Measurements from ENCODE around the gene AKT1. TPM values are rescaled to one million over a fixed set of nuclear protein-coding genes. Genes with fewer than 3 reads are reported as not detected.
"Not testable (repeated sequence)": the region's sequence is repeated elsewhere in the genome, so short reads cannot be mapped to it uniquely, and the experiment has no call there.

Gene AKT1
- total and polyA plus RNA-seq, 2 experiments from 2014 or later, result 19.2 to 78.7 TPM

- H3K4me3 Mint-ChIP-seq, result no peak overlapping the region
- H3K27me3 Mint-ChIP-seq (ENCODE audit: insufficient read depth, low read depth, poor library complexity), result peaks cover 12% of the 10 kb centered on the region
- Histone ChIP-seq H3K36me3 (ENCODE audit: insufficient read depth) (no peaks in the 10 kb centered on the region), H3K4me3 (no peak overlapping the region), H2AFZ (no peak overlapping the region), H3K4me1 (ENCODE audit: insufficient read depth) (peaks cover 6% of the 10 kb centered on the region; the same call in 1 of the 2 replicates), H4K20me1 (replicated peaks; ENCODE audit: insufficient read depth) (no peaks in the 10 kb centered on the region), H3F3A (replicated peaks; ENCODE audit: low read depth) (no peaks in the 10 kb centered on the region; the same call in 1 of the 2 replicates), H3K27ac (ENCODE audit: low read depth) (no peak overlapping the region), H3K9me2 (ENCODE audit: insufficient read depth) (no peaks in the 10 kb centered on the region), H3K79me2 (replicated peaks; ENCODE audit: insufficient read depth) (no peaks in the 10 kb centered on the region), H3K27me3 (ENCODE audit: insufficient read depth) (no peaks in the 10 kb centered on the region), H3K4me2 (no peak overlapping the region)
- no peak for TF ChIP-seq ETS1 (IDR thresholded peaks at IDR 0.05)
- TF ChIP-seq, protein P1, sequence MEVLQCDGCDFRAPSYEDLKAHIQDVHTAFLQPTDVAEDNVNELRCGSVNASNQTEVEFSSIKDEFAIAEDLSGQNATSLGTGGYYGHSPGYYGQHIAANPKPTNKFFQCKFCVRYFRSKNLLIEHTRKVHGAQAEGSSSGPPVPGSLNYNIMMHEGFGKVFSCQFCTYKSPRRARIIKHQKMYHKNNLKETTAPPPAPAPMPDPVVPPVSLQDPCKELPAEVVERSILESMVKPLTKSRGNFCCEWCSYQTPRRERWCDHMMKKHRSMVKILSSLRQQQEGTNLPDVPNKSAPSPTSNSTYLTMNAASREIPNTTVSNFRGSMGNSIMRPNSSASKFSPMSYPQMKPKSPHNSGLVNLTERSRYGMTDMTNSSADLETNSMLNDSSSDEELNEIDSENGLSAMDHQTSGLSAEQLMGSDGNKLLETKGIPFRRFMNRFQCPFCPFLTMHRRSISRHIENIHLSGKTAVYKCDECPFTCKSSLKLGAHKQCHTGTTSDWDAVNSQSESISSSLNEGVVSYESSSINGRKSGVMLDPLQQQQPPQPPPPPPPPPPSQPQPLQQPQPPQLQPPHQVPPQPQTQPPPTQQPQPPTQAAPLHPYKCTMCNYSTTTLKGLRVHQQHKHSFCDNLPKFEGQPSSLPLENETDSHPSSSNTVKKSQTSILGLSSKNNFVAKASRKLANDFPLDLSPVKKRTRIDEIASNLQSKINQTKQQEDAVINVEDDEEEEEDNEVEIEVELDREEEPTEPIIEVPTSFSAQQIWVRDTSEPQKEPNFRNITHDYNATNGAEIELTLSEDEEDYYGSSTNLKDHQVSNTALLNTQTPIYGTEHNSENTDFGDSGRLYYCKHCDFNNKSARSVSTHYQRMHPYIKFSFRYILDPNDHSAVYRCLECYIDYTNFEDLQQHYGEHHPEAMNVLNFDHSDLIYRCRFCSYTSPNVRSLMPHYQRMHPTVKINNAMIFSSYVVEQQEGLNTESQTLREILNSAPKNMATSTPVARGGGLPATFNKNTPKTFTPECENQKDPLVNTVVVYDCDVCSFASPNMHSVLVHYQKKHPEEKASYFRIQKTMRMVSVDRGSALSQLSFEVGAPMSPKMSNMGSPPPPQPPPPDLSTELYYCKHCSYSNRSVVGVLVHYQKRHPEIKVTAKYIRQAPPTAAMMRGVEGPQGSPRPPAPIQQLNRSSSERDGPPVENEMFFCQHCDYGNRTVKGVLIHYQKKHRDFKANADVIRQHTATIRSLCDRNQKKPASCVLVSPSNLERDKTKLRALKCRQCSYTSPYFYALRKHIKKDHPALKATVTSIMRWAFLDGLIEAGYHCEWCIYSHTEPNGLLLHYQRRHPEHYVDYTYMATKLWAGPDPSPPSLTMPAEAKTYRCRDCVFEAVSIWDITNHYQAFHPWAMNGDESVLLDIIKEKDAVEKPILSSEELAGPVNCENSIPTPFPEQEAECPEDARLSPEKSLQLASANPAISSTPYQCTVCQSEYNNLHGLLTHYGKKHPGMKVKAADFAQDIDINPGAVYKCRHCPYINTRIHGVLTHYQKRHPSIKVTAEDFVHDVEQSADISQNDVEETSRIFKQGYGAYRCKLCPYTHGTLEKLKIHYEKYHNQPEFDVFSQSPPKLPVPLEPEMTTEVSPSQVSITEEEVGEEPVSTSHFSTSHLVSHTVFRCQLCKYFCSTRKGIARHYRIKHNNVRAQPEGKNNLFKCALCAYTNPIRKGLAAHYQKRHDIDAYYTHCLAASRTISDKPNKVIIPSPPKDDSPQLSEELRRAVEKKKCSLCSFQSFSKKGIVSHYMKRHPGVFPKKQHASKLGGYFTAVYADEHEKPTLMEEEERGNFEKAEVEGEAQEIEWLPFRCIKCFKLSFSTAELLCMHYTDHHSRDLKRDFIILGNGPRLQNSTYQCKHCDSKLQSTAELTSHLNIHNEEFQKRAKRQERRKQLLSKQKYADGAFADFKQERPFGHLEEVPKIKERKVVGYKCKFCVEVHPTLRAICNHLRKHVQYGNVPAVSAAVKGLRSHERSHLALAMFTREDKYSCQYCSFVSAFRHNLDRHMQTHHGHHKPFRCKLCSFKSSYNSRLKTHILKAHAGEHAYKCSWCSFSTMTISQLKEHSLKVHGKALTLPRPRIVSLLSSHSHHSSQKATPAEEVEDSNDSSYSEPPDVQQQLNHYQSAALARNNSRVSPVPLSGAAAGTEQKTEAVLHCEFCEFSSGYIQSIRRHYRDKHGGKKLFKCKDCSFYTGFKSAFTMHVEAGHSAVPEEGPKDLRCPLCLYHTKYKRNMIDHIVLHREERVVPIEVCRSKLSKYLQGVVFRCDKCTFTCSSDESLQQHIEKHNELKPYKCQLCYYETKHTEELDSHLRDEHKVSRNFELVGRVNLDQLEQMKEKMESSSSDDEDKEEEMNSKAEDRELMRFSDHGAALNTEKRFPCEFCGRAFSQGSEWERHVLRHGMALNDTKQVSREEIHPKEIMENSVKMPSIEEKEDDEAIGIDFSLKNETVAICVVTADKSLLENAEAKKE (CRISPR knock-in tag; IDR thresholded peaks at IDR 0.05), result no peak
- no peak for TF ChIP-seq CTCF (conservative IDR thresholded peaks at IDR 0.05; ENCODE audit: low read depth in 2 of 2)
- H3K9me3 Mint-ChIP-seq, result peaks cover 4% of the 10 kb centered on the region; the same call in 2 of the 3 replicates
- DNase-seq (ENCODE audit: low spot score) (no peak), ATAC-seq (no peak)
- H3K36me3 Mint-ChIP-seq (ENCODE audit: low read depth), result no peaks in the 10 kb centered on the region; the same call in 2 of the 3 replicates
- H3K27ac Mint-ChIP-seq, result no peak overlapping the region
- H3K4me1 Mint-ChIP-seq, result peaks cover 5% of the 10 kb centered on the region; the same call in 1 of the 3 replicates
Measured at GRCh38 chr14:104729835-104730181, 65.7 kb downstream of the AKT1 start.

- H3K4me3 Mint-ChIP-seq; H2AFZ ChIP-seq; H3K79me2 ChIP-seq (replicated peaks; ENCODE audit: insufficient read depth); DNase-seq (ENCODE audit: low spot score); ATAC-seq; H3K36me3 ChIP-seq (ENCODE audit: insufficient read depth); H3K27ac ChIP-seq (ENCODE audit: low read depth); H3K27me3 ChIP-seq (ENCODE audit: insufficient read depth); H3K4me1 Mint-ChIP-seq; H3K9me3 Mint-ChIP-seq; H4K20me1 ChIP-seq (replicated peaks; ENCODE audit: insufficient read depth); H3K4me2 ChIP-seq; H3F3A ChIP-seq (replicated peaks; ENCODE audit: low read depth); H3K4me3 ChIP-seq; H3K27ac Mint-ChIP-seq; H3K9me2 ChIP-seq (ENCODE audit: insufficient read depth); H3K36me3 Mint-ChIP-seq (ENCODE audit: low read depth): not testable (repeated sequence)
- H3K4me1 ChIP-seq (ENCODE audit: insufficient read depth), result peaks cover 10% of the 10 kb centered on the region; the same call in 1 of the 2 replicates
- peaks cover 12% of the 10 kb centered on the region for H3K27me3 Mint-ChIP-seq (ENCODE audit: insufficient read depth, low read depth, poor library complexity)
Measured at GRCh38 chr14:104729176-104729834, 66.2 kb downstream of the AKT1 start.

Measured in GM23338 (cell line).